Stimulated activated CD4-positive, alpha-beta T cell treated with anti-CD3 and anti-CD28 coated beads, Interleukin-1b, Interleukin-23, amount 100 ng/mL, for 48 hours (primary cell): ENCODE results near the gene TUG1.

Source experiments
- DNase-seq: peaks from one replicate; pipeline ENCODE4 v3.0.0-alpha.2; 2020

TUG1 gene

DNA sequence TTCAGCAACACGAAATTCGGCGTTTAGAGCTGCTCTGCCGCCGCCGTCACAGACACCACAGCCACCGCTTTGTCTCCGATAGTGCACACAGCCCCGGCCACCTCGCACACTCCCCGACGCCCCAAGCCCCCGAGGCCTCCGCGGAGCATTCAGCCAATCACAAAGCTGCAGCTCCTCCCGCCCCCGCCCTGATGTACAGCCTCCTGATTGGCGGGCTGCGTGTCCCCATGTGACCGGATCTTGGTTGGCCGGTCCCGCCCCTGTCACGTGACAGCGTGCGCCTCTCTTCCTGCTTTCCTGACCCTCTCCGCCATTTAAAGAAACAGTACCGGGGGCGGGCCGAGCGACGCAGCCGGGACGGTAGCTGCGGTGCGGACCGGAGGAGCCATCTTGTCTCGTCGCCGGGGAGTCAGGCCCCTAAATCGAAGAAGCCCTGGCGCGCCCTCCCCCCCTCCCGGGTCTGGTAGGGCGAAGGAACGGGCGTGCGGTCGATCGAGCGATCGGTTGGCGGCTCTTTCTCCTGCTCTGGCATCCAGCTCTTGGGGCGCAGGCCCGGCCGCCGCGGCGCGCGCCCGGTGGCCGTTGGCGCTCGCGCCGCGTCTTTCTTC lies at the start of gene TUG1:
Gene TUG1 (plus strand): TSS at position 342 of the 608 bp plus-strand sequence.
- peak; percentile 98 for DNase-seq

- no peak for DNase-seq
Measured at GRCh38 chr22:30919973-30920372, 49.1 kb upstream of the TUG1 start.

DNA sequence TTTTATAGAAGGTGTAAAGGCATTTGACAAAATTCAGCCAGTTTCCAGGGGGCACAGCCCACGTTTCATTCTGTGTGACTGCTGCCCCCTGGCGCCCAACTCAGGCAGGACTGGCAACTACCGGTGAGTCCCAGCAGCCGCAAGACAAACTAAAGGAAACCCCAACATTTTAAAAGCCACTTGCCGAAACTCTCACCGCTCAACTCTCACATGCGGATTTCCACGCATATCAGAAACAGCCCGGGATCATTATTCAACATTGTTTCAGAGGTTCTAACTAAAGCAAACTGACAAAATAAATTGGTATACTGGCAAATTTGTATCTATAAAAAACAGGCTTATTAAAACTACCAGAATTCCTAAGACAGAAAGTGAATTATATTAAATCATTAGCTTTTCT lies 48.7 kb upstream of the TUG1 start:
- DNase-seq, result peak; percentile 82

GRCh38 chr22:30921108-30921507 lies 48.0 kb upstream of the TUG1 start:
- DNase-seq, result no peak

- DNase-seq, result peak; percentile 85
Measured at GRCh38 chr22:30922151-30922611, 46.9 kb upstream of the TUG1 start.

DNA sequence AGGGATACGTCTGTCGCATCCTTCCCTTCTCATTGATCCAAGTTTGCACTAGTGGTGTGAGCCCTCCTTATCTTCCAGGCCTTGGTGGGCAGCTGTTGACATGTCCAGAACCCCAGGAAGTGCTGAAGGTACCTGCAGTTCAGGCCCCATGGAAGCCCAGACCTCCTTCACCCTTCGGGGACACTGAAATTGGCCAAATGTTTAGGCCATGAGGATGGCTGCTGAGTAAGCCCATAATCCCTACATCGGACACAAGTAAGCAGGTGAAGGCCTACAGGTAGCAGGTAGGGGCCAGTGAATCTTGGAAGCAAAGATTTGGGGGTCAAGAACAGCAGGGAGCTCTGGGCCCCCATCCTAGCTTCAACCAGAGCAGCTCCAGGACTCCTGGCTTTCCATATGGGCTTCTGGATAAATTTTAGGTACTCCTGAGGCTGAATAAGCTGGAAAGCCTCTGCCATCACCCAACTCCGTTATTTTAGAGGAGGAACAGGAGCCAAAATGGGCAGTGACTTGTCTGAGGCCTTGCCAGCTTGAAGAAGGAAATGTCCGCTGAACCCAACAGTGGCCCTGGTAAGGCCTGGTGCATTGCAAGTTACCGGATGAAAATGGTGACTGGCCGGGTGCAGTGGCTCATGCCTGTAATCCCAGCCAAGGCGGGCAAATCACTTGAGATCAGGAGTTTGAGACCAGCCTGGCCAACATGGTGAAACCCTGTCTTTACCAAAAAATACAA lies 45.7 kb upstream of the TUG1 start:
- no peak for DNase-seq

DNA sequence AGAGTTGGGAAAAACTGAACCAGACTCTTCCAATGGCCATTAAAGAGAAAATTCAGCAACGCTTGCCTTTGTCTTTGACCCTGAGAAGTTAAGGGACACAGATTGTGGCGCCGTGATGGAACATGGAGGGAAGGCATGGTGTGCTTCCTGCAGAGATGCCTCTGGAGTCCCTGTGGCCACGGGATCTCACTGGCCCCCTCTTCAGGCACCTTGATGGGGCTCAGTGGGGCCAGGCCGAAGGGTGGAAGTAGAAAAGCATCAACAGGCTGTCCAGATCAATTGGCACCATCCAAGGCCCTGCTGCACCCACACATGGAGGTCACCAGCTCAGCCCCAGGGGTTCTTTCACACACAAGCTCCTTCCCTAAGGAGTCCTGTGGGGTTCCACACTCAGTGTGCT lies 43.4 kb upstream of the TUG1 start:
- no peak for DNase-seq

DNA sequence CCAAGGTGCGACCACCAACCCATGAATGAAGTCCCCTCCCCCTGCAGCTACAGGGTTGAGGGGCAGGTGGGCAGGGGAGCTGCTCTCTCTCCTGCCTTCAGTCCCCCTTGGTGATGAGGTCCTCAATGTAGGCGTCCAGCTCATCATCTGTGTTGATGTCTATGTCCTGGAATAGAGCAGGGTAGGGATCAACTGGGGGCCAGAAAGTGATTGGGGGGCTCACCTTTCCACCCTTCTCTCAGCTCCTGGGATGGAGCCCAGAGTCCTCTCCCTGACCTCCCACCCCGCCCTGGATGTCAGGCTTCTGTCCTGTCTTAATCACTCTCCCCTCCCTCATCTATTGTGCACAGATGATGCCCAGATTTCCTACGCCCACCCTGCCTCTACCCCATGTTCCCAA lies 42.4 kb upstream of the TUG1 start:
- DNase-seq, result no peak

DNA sequence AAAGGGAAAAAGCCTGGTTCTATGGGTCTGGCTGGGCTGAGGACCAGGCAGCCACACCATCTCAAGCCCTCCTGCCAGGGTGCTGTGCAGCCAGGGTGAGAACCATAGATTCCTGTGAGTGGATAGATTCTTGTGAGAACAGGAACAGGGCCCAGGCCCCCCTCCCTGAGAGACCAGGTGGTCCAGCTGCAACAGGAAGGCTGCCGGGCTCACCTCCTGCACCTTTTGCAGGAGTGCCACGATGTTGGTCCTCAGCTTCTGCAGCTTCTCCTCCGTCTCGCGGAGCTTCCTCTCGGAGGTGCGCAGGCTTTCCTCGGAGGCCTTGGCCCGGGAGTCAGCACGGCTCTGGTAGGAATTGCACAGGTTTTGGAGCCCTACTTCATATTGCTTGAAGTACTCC lies 41.3 kb upstream of the TUG1 start:
- DNase-seq, result no peak

DNA sequence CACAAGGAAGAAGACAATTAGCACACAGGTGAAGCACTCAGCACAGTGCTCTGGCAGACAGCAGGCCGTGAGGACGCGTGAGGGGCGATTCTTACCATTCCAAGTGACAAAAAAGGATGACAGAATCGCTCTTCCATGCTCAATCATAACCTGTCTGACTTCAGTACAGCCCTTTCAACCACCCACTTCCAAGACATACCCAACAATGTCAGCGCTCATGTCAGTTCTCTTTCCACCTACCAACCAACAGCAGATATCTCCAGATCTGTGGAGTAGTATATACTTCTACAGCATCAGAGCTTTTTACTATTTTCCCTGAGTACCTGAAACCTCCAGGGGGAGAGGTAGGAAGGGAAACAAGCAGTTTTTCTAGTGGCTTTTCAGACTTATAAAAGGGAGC lies 40.7 kb upstream of the TUG1 start:
- no peak for DNase-seq

GRCh38 chr22:30930228-30930627 lies 38.8 kb upstream of the TUG1 start:
- no peak for DNase-seq

DNA sequence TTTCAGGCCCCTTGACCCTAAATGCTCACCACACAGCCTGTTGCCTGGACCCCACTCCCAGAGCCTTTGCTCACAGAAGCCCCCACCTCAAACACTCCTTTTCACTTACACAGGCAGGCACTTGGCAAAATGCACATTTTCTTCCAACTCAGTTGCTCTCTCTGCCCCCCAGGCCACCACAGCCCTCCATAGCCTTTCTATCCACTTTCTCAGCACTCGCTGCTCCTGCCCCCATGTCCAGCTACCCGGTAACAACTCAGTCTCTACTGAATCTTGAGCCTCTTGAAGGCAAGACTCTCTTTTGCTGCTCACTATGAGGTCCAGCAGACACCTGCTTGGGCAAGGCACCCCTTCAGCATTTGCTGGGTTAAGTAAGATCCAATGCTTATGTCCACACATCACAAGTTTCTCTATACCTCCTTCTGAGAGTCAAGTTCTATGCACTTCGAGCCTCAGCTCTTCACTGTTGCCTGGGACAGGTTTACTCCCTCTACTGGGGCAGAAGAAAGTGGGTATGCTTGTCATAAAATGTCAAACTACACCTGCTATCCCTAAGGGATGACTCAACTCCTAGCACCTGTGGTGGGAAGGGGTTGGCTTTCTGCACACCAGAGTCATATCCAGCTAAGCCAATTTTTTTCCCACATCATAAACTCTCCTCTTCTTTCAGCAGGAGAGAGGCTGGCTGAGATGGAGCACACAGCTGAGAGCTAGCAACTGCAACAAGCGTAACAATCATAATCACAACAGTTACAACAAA lies 37.3 kb upstream of the TUG1 start:
- no peak for DNase-seq

GRCh38 chr22:30932661-30933060 lies 36.4 kb upstream of the TUG1 start:
- DNase-seq, result no peak

GRCh38 chr22:30933457-30933856 lies 35.6 kb upstream of the TUG1 start:
- no peak for DNase-seq

DNA sequence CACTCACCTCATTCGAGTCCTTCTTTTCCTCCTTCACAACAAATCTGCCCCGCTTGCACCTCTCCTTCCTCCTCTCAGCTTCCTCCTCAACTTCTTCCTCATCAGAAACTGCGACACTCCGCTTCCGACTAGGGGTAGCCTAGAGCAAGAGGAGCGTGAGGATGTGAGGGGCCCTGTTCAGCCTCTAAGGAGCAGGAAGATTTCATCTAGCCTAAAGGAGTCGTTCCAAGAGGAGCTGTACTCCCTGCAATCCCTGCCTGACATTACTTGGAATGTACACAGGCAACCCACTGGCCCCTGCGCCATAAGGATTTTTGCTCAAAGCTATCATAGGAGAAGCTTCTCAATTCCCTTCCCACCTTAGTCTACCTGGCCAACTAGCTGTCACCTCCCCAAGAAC lies 35.0 kb upstream of the TUG1 start:
- DNase-seq, result no peak

DNA sequence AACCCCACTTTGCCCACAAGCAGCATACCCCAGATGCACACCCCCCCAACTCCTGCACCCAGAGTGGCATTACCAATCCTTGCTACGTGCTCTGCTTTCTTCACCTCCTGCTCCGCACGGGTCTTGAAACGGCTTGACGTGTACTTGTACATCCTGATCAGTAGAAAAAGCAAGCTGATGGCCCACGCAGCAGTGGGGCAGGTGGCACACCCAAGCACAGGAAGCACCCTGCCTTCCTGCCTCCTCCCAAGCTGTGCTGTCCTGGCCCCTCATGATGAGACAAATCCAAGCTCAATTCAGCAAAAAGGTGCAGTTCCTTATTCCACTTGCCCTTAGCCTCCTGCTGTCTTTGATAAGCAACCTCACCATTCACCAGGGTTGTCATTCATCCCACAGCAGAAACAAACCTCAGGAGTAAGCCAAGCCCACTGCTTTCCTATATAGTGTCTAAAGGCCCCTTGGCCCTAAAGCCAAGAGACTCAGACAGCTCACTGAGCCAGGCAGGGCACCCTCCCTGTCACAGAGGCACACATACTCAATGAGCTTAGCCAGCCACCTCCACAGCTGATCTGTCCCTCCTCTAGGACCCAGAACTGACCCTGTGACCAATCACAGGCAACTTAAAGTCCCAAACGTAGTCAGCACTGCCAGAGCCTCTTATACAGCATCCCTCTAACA lies 28.2 kb upstream of the TUG1 start:
- peak; percentile 32 for DNase-seq

- DNase-seq, result no peak
Measured at GRCh38 chr22:30941363-30941740, 27.7 kb upstream of the TUG1 start.

GRCh38 chr22:30943368-30943767 lies 25.7 kb upstream of the TUG1 start:
- no peak for DNase-seq

DNA sequence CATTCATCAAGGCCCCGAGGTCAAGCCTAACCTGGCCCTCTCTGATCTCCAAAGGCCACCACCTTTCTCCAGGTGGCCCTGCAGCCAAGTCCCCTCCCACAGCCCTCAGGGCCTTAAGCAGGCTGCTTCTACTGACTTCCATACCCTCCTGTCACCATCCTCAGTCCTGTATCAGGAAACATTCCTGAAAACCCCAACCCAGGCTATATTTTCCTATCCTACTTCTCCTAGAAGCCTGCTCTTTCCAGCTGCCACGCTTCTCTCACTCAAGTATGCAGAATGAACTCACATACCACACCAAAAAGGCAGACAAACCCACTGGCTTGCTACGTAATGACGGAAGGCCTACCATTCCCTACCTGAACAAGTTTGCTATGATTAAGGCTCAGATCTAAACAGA lies 24.1 kb upstream of the TUG1 start:
- no peak for DNase-seq

DNA sequence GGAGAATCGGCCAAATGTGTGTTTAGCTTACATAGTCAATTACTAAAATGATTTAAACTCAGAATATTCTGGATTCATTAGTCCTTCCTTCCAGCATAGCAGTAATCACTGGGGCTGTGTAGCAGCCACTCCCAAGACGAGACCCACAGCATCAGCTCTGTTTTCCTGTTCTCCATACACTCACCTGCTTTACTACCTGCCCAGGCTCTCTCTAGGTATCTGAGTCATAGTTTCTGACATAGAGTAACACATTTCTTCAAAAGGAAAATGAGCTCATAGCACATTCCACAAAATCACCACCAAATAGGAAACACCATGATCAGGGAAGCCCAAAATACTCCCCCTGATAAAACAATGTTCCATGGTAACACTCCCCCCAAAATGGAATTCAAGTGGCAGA lies 23.4 kb upstream of the TUG1 start:
- no peak for DNase-seq

GRCh38 chr22:30946354-30946753 lies 22.7 kb upstream of the TUG1 start:
- no peak for DNase-seq

DNA sequence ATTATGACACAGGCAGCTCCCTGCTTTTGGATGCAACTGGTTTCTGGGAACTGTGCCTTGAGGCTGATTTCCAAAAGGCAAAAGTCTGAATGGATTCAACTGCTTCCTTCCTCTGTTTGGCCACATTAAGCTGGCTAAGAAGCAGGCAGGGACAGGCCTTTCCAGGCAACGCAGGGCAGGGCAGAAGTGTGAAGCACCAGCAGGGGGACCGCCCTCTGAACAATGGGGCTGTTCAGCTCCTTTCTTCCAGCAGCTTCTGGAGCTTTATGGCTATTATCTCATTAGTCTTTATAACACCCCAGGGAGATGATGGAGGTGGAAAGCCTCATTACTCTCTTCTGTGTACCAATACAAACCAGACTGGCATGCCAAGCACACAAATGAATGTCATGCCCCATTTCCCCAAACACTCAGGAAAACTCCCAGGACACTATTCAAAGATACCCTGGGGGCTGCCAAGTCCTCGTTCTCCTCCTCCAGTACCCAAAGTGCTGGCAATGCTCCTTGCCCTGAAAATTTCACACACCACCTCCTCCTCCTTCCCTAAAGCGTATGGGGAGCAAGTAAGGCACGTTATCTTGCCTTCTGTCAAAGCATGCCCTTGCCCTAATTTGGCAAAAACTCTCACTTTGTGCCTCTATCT lies 21.8 kb upstream of the TUG1 start:
- DNase-seq, result no peak
